ENCODE measurements around the gene PGAP3.

The PGAP3 gene

GRCh38 chr17:39640591-39641031 is 47.2 kb downstream of the PGAP3 start:
- Histone ChIP-seq H3K36me3 (ENCODE audit: insufficient read depth, low read length) (no peaks in the 10 kb centered on the region), H3K4me3 (ENCODE audit: low read length, poor library complexity, severe bottlenecking) (no peak overlapping the region), H3K79me2 (ENCODE audit: insufficient read depth, low read length) (peaks cover 84% of the 10 kb centered on the region), H4K20me1 (ENCODE audit: insufficient read depth, low read length, poor library complexity, severe bottlenecking) (peaks cover 30% of the 10 kb centered on the region), H3F3A (ENCODE audit: low read depth) (no peaks in the 10 kb centered on the region), H2AFZ (ENCODE audit: low read length) (no peak overlapping the region), H3K27me3 (ENCODE audit: insufficient read depth, low read length, poor library complexity, severe bottlenecking) (no peaks in the 10 kb centered on the region), H3K4me1 (ENCODE audit: insufficient read depth, low read length, poor library complexity, severe bottlenecking) (peaks cover 62% of the 10 kb centered on the region), H3K9me2 (replicated peaks; ENCODE audit: low read depth, low read length) (no peaks in the 10 kb centered on the region), H3K4me2 (ENCODE audit: low read depth, low read length, poor library complexity, severe bottlenecking) (peak overlapping the region; percentile 95), H3K9ac (ENCODE audit: low read depth, low read length, poor library complexity, severe bottlenecking) (peak overlapping the region; percentile 85), H3K9me3 (ENCODE audit: insufficient read depth, low read depth, low read length) (no peaks in the 10 kb centered on the region)
- no peak for TF ChIP-seq EZH2phosphoT487 (IDR thresholded peaks at IDR 0.05; ENCODE audit: borderline replicate concordance)
- TF ChIP-seq, protein P1, sequence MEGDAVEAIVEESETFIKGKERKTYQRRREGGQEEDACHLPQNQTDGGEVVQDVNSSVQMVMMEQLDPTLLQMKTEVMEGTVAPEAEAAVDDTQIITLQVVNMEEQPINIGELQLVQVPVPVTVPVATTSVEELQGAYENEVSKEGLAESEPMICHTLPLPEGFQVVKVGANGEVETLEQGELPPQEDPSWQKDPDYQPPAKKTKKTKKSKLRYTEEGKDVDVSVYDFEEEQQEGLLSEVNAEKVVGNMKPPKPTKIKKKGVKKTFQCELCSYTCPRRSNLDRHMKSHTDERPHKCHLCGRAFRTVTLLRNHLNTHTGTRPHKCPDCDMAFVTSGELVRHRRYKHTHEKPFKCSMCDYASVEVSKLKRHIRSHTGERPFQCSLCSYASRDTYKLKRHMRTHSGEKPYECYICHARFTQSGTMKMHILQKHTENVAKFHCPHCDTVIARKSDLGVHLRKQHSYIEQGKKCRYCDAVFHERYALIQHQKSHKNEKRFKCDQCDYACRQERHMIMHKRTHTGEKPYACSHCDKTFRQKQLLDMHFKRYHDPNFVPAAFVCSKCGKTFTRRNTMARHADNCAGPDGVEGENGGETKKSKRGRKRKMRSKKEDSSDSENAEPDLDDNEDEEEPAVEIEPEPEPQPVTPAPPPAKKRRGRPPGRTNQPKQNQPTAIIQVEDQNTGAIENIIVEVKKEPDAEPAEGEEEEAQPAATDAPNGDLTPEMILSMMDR (conservative IDR thresholded peaks at IDR 0.05; ENCODE audit: low read length) = no peak

DNA sequence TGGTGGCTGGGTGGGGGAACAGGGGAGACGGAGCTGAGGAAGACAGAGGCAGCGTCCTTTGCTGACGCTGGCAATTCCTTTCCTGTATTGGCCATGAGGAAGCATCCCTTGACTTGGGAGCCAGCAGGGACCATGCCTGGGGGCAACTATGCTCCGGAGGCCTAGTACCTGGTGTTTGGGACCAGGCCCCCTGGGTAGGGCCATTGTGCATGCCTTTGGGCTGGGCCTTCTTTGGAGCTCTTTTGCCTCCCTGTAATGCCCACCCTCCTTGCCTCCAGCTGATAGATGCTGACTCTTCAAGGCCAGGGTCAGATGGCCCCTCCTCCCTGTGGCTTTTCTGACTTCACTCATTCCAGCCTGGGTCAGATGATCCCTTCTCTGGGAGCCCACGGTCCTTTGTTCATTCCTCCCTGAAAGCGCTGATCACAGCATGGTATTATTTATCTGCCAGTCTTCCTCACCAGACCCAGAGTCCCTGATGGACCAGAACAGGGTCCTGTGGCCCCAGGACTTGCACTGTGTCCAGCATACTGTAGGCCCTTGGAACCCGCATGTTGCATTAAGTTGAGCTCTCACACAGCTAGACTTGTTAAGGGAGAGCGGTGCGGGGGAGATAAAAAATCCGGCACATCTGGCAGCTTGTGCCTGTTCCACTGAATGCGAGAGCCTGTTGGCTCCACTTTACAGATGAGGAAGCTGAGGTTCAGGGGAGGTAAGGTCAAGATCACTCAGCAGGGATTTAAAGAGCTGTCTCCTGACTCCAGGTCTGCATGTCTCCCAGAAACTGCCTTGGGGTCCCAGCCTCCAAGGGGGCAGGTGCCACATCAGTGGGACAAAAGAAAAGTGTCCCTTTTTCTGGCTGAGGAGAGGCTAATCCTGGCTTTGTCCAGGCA is 48.0 kb downstream of the PGAP3 start:
- H3K9ac ChIP-seq (ENCODE audit: low read depth, low read length, poor library complexity, severe bottlenecking) = peak overlapping the region; percentile 85
- H4K20me1 ChIP-seq (ENCODE audit: insufficient read depth, low read length, poor library complexity, severe bottlenecking) = peaks cover 30% of the 10 kb centered on the region
- peak overlapping the region; percentile 95 for H3K4me2 ChIP-seq (ENCODE audit: low read depth, low read length, poor library complexity, severe bottlenecking)
- H3K4me1 ChIP-seq (ENCODE audit: insufficient read depth, low read length, poor library complexity, severe bottlenecking) = peaks cover 65% of the 10 kb centered on the region
- H3K9me2 ChIP-seq (replicated peaks; ENCODE audit: low read depth, low read length) = no peaks in the 10 kb centered on the region
- H3K9me3 ChIP-seq (ENCODE audit: insufficient read depth, low read depth, low read length) = no peaks in the 10 kb centered on the region
- no peaks in the 10 kb centered on the region for H3F3A ChIP-seq (ENCODE audit: low read depth)
- H3K36me3 ChIP-seq (ENCODE audit: insufficient read depth, low read length) = no peaks in the 10 kb centered on the region
- H3K27me3 ChIP-seq (ENCODE audit: insufficient read depth, low read length, poor library complexity, severe bottlenecking) = no peaks in the 10 kb centered on the region
- peak overlapping the region; percentile 13 for H3K4me3 ChIP-seq (ENCODE audit: low read length, poor library complexity, severe bottlenecking)
- TF ChIP-seq EZH2phosphoT487 (IDR thresholded peaks at IDR 0.05; ENCODE audit: borderline replicate concordance) = no peak
- TF ChIP-seq, protein P1 (conservative IDR thresholded peaks at IDR 0.05; ENCODE audit: low read length) = no peak
- peaks cover 76% of the 10 kb centered on the region for H3K79me2 ChIP-seq (ENCODE audit: insufficient read depth, low read length)
- no peak overlapping the region for H2AFZ ChIP-seq (ENCODE audit: low read length)

GRCh38 chr17:39639043-39639442 is 48.8 kb downstream of the PGAP3 start:
- Histone ChIP-seq H3K79me2 (ENCODE audit: insufficient read depth, low read length) (peaks cover 69% of the 10 kb centered on the region), H4K20me1 (ENCODE audit: insufficient read depth, low read length, poor library complexity, severe bottlenecking) (peaks cover 27% of the 10 kb centered on the region)

More at GRCh38 chr17:39639043-39639442, 48.8 kb downstream of the PGAP3 start:
- H3K4me2 ChIP-seq (ENCODE audit: low read depth, low read length, poor library complexity, severe bottlenecking) = peak overlapping the region; percentile 95
- H3K9me2 ChIP-seq (replicated peaks; ENCODE audit: low read depth, low read length) = no peaks in the 10 kb centered on the region
- H3K9me3 ChIP-seq (ENCODE audit: insufficient read depth, low read depth, low read length) = no peaks in the 10 kb centered on the region
- no peaks in the 10 kb centered on the region for H3K36me3 ChIP-seq (ENCODE audit: insufficient read depth, low read length)
- peak overlapping the region; percentile 85 for H3K9ac ChIP-seq (ENCODE audit: low read depth, low read length, poor library complexity, severe bottlenecking)
- no peak overlapping the region for H2AFZ ChIP-seq (ENCODE audit: low read length)
- no peaks in the 10 kb centered on the region for H3F3A ChIP-seq (ENCODE audit: low read depth)
- H3K4me3 ChIP-seq (ENCODE audit: low read length, poor library complexity, severe bottlenecking) = peak overlapping the region; percentile 87
- no peak for TF ChIP-seq EZH2phosphoT487 (IDR thresholded peaks at IDR 0.05; ENCODE audit: borderline replicate concordance)
- TF ChIP-seq, protein P1 (conservative IDR thresholded peaks at IDR 0.05; ENCODE audit: low read length) = no peak
- H3K27me3 ChIP-seq (ENCODE audit: insufficient read depth, low read length, poor library complexity, severe bottlenecking) = no peaks in the 10 kb centered on the region
- peaks cover 68% of the 10 kb centered on the region for H3K4me1 ChIP-seq (ENCODE audit: insufficient read depth, low read length, poor library complexity, severe bottlenecking)

Data from Loucy (cell line).